ENCODE data around the gene DCHS2.

The DCHS2 gene

DNA sequence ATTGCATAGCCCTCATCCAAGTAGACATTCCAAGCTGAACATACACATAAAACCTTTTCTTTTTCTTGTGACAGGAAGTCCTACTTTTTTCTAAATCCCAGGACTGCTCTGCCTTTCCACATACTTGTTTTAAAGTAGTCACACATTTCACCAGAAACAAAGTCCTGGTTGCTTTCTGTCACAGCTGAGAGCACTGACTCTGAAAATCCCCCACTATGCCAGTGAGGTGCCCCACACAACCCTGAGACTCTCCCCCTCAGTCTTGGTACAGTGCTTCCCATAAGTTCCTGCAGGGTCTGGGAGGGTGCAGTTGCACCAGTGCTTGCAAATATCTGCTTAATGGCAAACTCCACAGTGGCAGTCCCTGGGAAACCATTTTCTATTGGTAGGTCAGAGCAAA is 84.2 kb downstream of the DCHS2 start:
- no peaks in the 10 kb centered on the region for H3K4me1 ChIP-seq (ENCODE audit: control insufficient read depth, insufficient read depth, low read length)
- no peaks in the 10 kb centered on the region for H3K36me3 ChIP-seq (ENCODE audit: control insufficient read depth, insufficient read depth, low read length)
- H3K9me3 ChIP-seq (ENCODE audit: control insufficient read depth, low read length): no peaks in the 10 kb centered on the region
- H3K4me3 ChIP-seq (ENCODE audit: insufficient read depth, low read depth, low read length): no peak overlapping the region
- no peak overlapping the region for H3K27ac ChIP-seq (ENCODE audit: insufficient read depth, low read depth, low read length, poor library complexity, severe bottlenecking)
- no peaks in the 10 kb centered on the region for H3K27me3 ChIP-seq (ENCODE audit: control insufficient read depth, insufficient read depth, low read length, poor library complexity, severe bottlenecking)

DNA sequence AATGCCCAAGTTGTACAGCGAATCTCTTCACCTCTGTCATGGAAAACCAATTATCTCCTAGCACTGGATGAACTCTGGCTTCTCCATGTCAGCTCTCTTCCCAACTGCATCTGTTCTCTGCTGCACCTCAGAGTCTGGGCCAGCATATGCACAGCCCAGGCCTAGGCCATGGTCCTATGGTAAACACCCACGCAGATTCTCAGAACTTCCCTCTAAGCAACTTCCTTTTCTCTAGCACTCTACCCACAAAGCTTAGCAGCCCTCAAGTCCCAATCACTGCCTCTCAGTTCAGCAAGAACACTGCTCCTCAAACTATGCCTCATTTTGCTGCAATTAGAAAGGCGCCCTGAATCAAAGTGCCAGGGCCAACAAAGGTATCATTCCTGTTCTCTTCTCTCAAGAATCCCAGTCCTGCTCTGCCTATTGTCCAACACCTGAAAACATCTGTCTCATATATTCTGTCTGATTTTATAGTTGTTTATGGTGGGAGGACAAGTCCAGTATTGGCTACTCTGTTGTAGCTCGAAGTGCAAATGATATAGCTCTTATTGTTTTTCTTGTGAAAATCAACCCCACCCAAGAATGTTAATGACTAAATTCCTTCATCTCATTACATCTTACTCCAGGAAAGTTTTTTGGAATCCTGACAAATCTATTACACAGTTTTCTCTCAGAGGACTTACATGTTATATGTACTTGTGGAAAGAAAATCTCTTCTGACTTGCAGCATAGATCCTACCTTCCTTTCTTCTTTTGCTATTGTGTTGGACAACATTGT is 85.4 kb downstream of the DCHS2 start:
- Histone ChIP-seq H3K27me3 (ENCODE audit: control insufficient read depth, insufficient read depth, low read length, poor library complexity, severe bottlenecking) (no peaks in the 10 kb centered on the region), H3K9me3 (ENCODE audit: control insufficient read depth, low read length) (no peaks in the 10 kb centered on the region), H3K4me3 (ENCODE audit: insufficient read depth, low read depth, low read length) (no peak overlapping the region), H3K36me3 (ENCODE audit: control insufficient read depth, insufficient read depth, low read length) (no peaks in the 10 kb centered on the region), H3K4me1 (ENCODE audit: control insufficient read depth, insufficient read depth, low read length) (no peaks in the 10 kb centered on the region), H3K27ac (ENCODE audit: insufficient read depth, low read depth, low read length, poor library complexity, severe bottlenecking) (no peak overlapping the region)
- WGBS, 2 experiments: 94 to 96% methylated on average over 3 to 4 of the region's 4 CpGs

DNA sequence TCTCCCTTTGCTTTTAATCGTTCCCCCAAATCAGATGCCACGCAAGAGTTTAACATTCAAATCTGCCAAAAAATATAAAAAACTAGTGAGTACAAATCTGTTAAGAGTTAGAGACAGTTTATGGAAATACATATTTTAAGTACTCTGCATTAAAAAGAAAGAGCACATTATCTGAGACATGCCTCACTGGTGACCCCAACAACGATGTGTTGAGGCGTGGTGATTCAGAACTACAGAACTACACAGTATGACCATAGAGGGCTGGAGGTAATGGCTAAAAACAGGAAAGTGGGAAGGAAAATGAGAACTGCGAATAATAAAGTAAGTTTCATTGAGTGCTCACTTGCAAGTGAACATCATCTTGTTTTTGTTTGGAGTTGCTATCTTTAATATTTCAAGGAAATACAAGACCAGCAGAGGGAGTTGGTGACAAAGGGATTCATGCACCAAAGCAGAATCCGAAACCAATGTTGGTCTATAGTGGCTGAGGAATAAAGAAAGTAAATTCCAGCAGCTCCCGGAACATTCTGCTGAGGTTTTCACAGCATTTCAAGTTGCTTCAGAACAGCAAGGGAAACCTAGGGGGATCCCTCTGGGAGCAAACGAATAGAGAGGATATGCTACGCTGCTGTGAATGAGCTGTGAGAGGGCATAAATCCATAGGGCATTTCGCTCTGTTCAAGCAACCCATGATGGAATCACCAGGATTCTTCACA is 92.2 kb downstream of the DCHS2 start:
- H3K36me3 ChIP-seq (ENCODE audit: control insufficient read depth, insufficient read depth, low read length): no peaks in the 10 kb centered on the region
- no peak overlapping the region for H3K4me3 ChIP-seq (ENCODE audit: insufficient read depth, low read depth, low read length)
- no peaks in the 10 kb centered on the region for H3K4me1 ChIP-seq (ENCODE audit: control insufficient read depth, insufficient read depth, low read length)
- H3K9me3 ChIP-seq (ENCODE audit: control insufficient read depth, low read length): no peaks in the 10 kb centered on the region
- no peaks in the 10 kb centered on the region for H3K27me3 ChIP-seq (ENCODE audit: control insufficient read depth, insufficient read depth, low read length, poor library complexity, severe bottlenecking)
- 85 to 90% methylated on average over 8 to 10 of the region's 10 CpGs for WGBS, 2 experiments
- no peak overlapping the region for H3K27ac ChIP-seq (ENCODE audit: insufficient read depth, low read depth, low read length, poor library complexity, severe bottlenecking)

GRCh38 chr4:154390324-154390723 is 101.3 kb downstream of the DCHS2 start:
- H3K4me3 ChIP-seq (ENCODE audit: insufficient read depth, low read depth, low read length): no peak overlapping the region
- H3K27me3 ChIP-seq (ENCODE audit: control insufficient read depth, insufficient read depth, low read length, poor library complexity, severe bottlenecking): no peaks in the 10 kb centered on the region
- no peaks in the 10 kb centered on the region for H3K4me1 ChIP-seq (ENCODE audit: control insufficient read depth, insufficient read depth, low read length)
- H3K36me3 ChIP-seq (ENCODE audit: control insufficient read depth, insufficient read depth, low read length): no peaks in the 10 kb centered on the region
- H3K27ac ChIP-seq (ENCODE audit: insufficient read depth, low read depth, low read length, poor library complexity, severe bottlenecking): no peak overlapping the region
- no peaks in the 10 kb centered on the region for H3K9me3 ChIP-seq (ENCODE audit: control insufficient read depth, low read length)
- 90 to 100% methylated on average over 3 of the region's 3 CpGs for WGBS, 2 experiments

DNA sequence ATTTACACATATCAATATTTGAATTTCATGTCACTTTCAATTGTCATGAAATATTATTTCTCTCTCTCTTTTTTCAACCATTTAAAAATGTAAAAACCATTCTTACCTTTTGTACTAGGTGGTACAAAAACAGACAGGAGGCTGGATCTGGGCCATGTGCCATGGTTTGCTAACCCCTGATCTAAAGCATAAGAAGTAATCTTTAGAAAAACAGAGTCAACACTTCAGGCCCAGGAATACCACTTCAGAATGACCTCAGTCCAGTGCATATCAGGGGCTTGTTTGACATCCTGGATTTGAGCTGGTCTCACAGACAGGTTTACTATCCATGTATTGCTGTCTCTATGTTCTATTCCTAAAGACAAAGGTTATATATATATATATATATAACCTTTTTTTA is 102.5 kb downstream of the DCHS2 start:
- H3K27me3 ChIP-seq (ENCODE audit: control insufficient read depth, insufficient read depth, low read length, poor library complexity, severe bottlenecking): no peaks in the 10 kb centered on the region
- no peak overlapping the region for H3K4me3 ChIP-seq (ENCODE audit: insufficient read depth, low read depth, low read length)
- no peaks in the 10 kb centered on the region for H3K4me1 ChIP-seq (ENCODE audit: control insufficient read depth, insufficient read depth, low read length)
- H3K9me3 ChIP-seq (ENCODE audit: control insufficient read depth, low read length): no peaks in the 10 kb centered on the region
- H3K36me3 ChIP-seq (ENCODE audit: control insufficient read depth, insufficient read depth, low read length): no peaks in the 10 kb centered on the region
- H3K27ac ChIP-seq (ENCODE audit: insufficient read depth, low read depth, low read length, poor library complexity, severe bottlenecking): no peak overlapping the region

DNA sequence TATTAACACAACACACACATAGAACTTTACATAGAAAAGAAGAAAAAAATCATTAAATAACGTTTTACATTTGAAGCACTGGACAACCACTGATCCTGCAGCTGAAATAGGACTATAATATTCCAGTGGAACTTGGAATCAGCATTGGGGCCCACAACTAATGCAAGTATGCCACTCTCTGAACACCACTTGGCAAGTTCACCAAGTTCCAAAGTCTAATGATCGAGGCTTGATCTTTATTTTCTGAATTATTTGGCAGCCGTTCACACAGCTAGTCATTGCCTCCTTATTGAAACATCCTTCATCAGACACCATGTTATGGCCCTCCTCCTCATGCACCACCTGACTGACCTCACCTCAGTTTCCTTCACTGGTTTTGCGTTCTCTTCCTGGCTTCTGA is 107.6 kb downstream of the DCHS2 start:
- WGBS, 2 experiments: 89 to 92% methylated on average over 4 of the region's 4 CpGs
- no peaks in the 10 kb centered on the region for H3K36me3 ChIP-seq (ENCODE audit: control insufficient read depth, insufficient read depth, low read length)
- H3K4me3 ChIP-seq (ENCODE audit: insufficient read depth, low read depth, low read length): no peak overlapping the region
- H3K9me3 ChIP-seq (ENCODE audit: control insufficient read depth, low read length): no peaks in the 10 kb centered on the region
- no peak overlapping the region for H3K27ac ChIP-seq (ENCODE audit: insufficient read depth, low read depth, low read length, poor library complexity, severe bottlenecking)
- H3K27me3 ChIP-seq (ENCODE audit: control insufficient read depth, insufficient read depth, low read length, poor library complexity, severe bottlenecking): no peaks in the 10 kb centered on the region
- no peaks in the 10 kb centered on the region for H3K4me1 ChIP-seq (ENCODE audit: control insufficient read depth, insufficient read depth, low read length)

DNA sequence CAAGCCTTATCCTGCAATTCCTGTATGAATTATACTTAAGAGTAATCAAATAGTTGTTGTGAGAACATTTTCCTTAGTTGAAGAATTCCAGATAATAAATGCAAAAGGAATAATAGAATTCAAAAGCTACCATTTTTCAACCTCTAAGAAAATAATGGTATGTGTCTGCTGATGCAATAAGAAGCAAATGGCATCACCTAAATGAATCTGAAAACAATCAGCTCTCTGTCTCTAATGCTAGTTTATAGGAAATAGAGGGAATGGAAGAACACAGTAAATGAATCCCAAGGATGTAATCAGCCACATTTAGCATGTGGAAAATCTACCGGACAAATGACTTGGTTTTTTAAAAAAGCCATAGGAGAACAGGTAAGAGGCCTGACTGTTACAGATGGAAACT is 115.1 kb downstream of the DCHS2 start:
- no peaks in the 10 kb centered on the region for H3K27me3 ChIP-seq (ENCODE audit: control insufficient read depth, insufficient read depth, low read length, poor library complexity, severe bottlenecking)
- no peaks in the 10 kb centered on the region for H3K4me1 ChIP-seq (ENCODE audit: control insufficient read depth, insufficient read depth, low read length)
- no peak overlapping the region for H3K27ac ChIP-seq (ENCODE audit: insufficient read depth, low read depth, low read length, poor library complexity, severe bottlenecking)
- H3K9me3 ChIP-seq (ENCODE audit: control insufficient read depth, low read length): no peaks in the 10 kb centered on the region
- H3K4me3 ChIP-seq (ENCODE audit: insufficient read depth, low read depth, low read length): no peak overlapping the region
- no peaks in the 10 kb centered on the region for H3K36me3 ChIP-seq (ENCODE audit: control insufficient read depth, insufficient read depth, low read length)
- WGBS, 2 experiments: 100% methylated on average over 1 of the region's 1 CpG

DNA sequence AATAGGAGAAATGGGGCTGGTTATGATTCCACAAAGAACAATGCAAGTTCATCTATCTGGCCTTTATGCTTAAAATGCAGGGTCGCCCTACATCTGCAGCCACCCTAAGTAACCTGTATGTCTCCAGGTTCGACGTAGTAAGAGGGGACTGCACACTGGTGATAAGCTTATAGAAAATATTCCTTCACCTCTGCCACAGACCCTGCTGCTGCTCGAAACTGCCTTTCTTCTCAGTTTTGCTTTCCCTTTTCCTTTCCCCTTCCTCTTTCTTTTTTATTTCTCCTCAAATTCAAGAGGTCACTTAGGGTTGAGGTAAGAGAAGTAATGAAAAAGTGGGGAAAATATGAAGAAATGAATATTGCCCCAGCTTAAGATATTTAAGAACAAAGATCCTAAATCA is 123.5 kb downstream of the DCHS2 start:
- 86 to 89% methylated on average over 3 to 4 of the region's 4 CpGs for WGBS, 2 experiments
- Histone ChIP-seq H3K4me1 (ENCODE audit: control insufficient read depth, insufficient read depth, low read length) (no peaks in the 10 kb centered on the region), H3K9me3 (ENCODE audit: control insufficient read depth, low read length) (no peaks in the 10 kb centered on the region), H3K36me3 (ENCODE audit: control insufficient read depth, insufficient read depth, low read length) (no peaks in the 10 kb centered on the region), H3K4me3 (ENCODE audit: insufficient read depth, low read depth, low read length) (no peak overlapping the region), H3K27ac (ENCODE audit: insufficient read depth, low read depth, low read length, poor library complexity, severe bottlenecking) (no peak overlapping the region), H3K27me3 (ENCODE audit: control insufficient read depth, insufficient read depth, low read length, poor library complexity, severe bottlenecking) (no peaks in the 10 kb centered on the region)

- no peaks in the 10 kb centered on the region for H3K4me1 ChIP-seq (ENCODE audit: control insufficient read depth, insufficient read depth, low read length)
- H3K4me3 ChIP-seq (ENCODE audit: insufficient read depth, low read depth, low read length): no peak overlapping the region
- H3K9me3 ChIP-seq (ENCODE audit: control insufficient read depth, low read length): no peaks in the 10 kb centered on the region
- H3K27ac ChIP-seq (ENCODE audit: insufficient read depth, low read depth, low read length, poor library complexity, severe bottlenecking): no peak overlapping the region
- WGBS, 2 experiments: 85 to 87% methylated on average over 2 of the region's 2 CpGs
- H3K36me3 ChIP-seq (ENCODE audit: control insufficient read depth, insufficient read depth, low read length): no peaks in the 10 kb centered on the region
- H3K27me3 ChIP-seq (ENCODE audit: control insufficient read depth, insufficient read depth, low read length, poor library complexity, severe bottlenecking): no peaks in the 10 kb centered on the region
These were observed 123.9 kb downstream of the DCHS2 start for GRCh38 chr4:154367659-154368058.

DNA sequence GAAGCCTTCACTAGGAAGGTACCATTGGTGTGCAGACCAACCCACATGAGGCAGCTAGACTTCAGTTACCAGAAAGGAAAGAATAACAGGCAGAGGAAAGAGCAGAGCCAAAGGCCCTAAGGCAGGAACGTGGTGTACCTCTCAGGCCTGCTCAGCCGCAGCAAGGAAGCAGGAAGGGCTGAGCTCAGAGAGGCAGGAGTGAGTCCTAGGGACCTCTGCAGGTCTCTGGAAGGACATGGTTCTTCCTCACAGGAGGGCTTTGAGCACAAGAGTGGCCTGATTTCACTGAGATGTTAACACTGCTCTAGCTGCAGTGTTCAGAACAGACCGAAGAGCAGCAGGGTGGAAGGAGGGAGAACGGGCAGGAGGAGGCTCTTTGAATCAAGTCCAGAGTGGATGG is 124.6 kb downstream of the DCHS2 start:
- H3K9me3 ChIP-seq (ENCODE audit: control insufficient read depth, low read length): no peaks in the 10 kb centered on the region
- H3K4me1 ChIP-seq (ENCODE audit: control insufficient read depth, insufficient read depth, low read length): no peaks in the 10 kb centered on the region
- no peaks in the 10 kb centered on the region for H3K36me3 ChIP-seq (ENCODE audit: control insufficient read depth, insufficient read depth, low read length)
- WGBS, 2 experiments: 69 to 71% methylated on average over 4 of the region's 4 CpGs
- H3K4me3 ChIP-seq (ENCODE audit: insufficient read depth, low read depth, low read length): no peak overlapping the region
- no peaks in the 10 kb centered on the region for H3K27me3 ChIP-seq (ENCODE audit: control insufficient read depth, insufficient read depth, low read length, poor library complexity, severe bottlenecking)
- H3K27ac ChIP-seq (ENCODE audit: insufficient read depth, low read depth, low read length, poor library complexity, severe bottlenecking): no peak overlapping the region

All from ectodermal cell (in vitro differentiated cells).